Measurements from ENCODE around the gene POTEH. TPM values are rescaled to one million over a fixed set of nuclear protein-coding genes. Genes with fewer than 3 reads are reported as not detected.
"Not testable (repeated sequence)": the region's sequence is repeated elsewhere in the genome, so short reads cannot be mapped to it uniquely, and the experiment has no call there.

POTEH gene
- total RNA-seq, 1 experiment from 2014 or later, result not detected

GRCh38 chr22:15734411-15734810 is 44.6 kb downstream of the POTEH start:
- H2AFZ ChIP-seq (ENCODE audit: low read depth, low read length, poor library complexity, severe bottlenecking); H3K4me2 ChIP-seq (ENCODE audit: low read length); H3K9ac ChIP-seq (ENCODE audit: low read length); H3K36me3 ChIP-seq (ENCODE audit: control insufficient read depth in 1 of 2, insufficient read depth in 2 of 2, low read length in 2 of 2); ATAC-seq; H3K9me3 ChIP-seq (ENCODE audit: control insufficient read depth in 1 of 2, insufficient read depth in 1 of 2, low read depth in 1 of 2, low read length in 2 of 2); H3K4me1 ChIP-seq (ENCODE audit: control insufficient read depth in 1 of 2, insufficient read depth in 2 of 2, low read length in 2 of 2); H3K79me2 ChIP-seq (ENCODE audit: insufficient read depth, low read length); DNase-seq (ENCODE audit: low read depth, low spot score); H3K27me3 ChIP-seq (ENCODE audit: insufficient read depth, low read length); RAD21 ChIA-PET (ENCODE audit: low non-redundant PET in 1 of 2, low total read pairs in 2 of 2, uncharacterized antibody in 2 of 2, unreplicated experiment in 2 of 2); CTCF ChIA-PET; H3K4me3 ChIP-seq (replicated peaks in 1 of 2; ENCODE audit: low read depth in 1 of 2, low read length in 2 of 2); H4K20me1 ChIP-seq (ENCODE audit: insufficient read depth); H3K9me2 ChIP-seq (ENCODE audit: insufficient read depth); intact Hi-C loops (cut with micrococcal nuclease); BruUV-seq (replicated peaks); POLR2A ChIA-PET; H3K27ac ChIP-seq (ENCODE audit: low read depth, low read length): not testable (repeated sequence)

GRCh38 chr22:15738157-15738908 is 48.5 kb downstream of the POTEH start:
- H4K20me1 ChIP-seq (ENCODE audit: insufficient read depth); POLR2A ChIA-PET; CTCF ChIA-PET; intact Hi-C loops (cut with micrococcal nuclease); H3K27me3 ChIP-seq (ENCODE audit: insufficient read depth, low read length); H3K79me2 ChIP-seq (ENCODE audit: insufficient read depth, low read length); H3K9me3 ChIP-seq (ENCODE audit: control insufficient read depth in 1 of 2, insufficient read depth in 1 of 2, low read depth in 1 of 2, low read length in 2 of 2); DNase-seq (ENCODE audit: low read depth, low spot score); H3K36me3 ChIP-seq (ENCODE audit: control insufficient read depth in 1 of 2, insufficient read depth in 2 of 2, low read length in 2 of 2); H3K4me2 ChIP-seq (ENCODE audit: low read length); H3K4me3 ChIP-seq (replicated peaks in 1 of 2; ENCODE audit: low read depth in 1 of 2, low read length in 2 of 2); ATAC-seq; H2AFZ ChIP-seq (ENCODE audit: low read depth, low read length, poor library complexity, severe bottlenecking); H3K9ac ChIP-seq (ENCODE audit: low read length); H3K27ac ChIP-seq (ENCODE audit: low read depth, low read length); H3K4me1 ChIP-seq (ENCODE audit: control insufficient read depth in 1 of 2, insufficient read depth in 2 of 2, low read length in 2 of 2); BruUV-seq (replicated peaks); RAD21 ChIA-PET (ENCODE audit: low non-redundant PET in 1 of 2, low total read pairs in 2 of 2, uncharacterized antibody in 2 of 2, unreplicated experiment in 2 of 2); H3K9me2 ChIP-seq (ENCODE audit: insufficient read depth): not testable (repeated sequence)

- H3K9me2 ChIP-seq (ENCODE audit: insufficient read depth); DNase-seq (ENCODE audit: low read depth, low spot score); H3K4me3 ChIP-seq (replicated peaks in 1 of 2; ENCODE audit: low read depth in 1 of 2, low read length in 2 of 2); H3K4me1 ChIP-seq (ENCODE audit: control insufficient read depth in 1 of 2, insufficient read depth in 2 of 2, low read length in 2 of 2); H3K4me2 ChIP-seq (ENCODE audit: low read length); H2AFZ ChIP-seq (ENCODE audit: low read depth, low read length, poor library complexity, severe bottlenecking); intact Hi-C loops (cut with micrococcal nuclease); RAD21 ChIA-PET (ENCODE audit: low non-redundant PET in 1 of 2, low total read pairs in 2 of 2, uncharacterized antibody in 2 of 2, unreplicated experiment in 2 of 2); CTCF ChIA-PET; H3K9me3 ChIP-seq (ENCODE audit: control insufficient read depth in 1 of 2, insufficient read depth in 1 of 2, low read depth in 1 of 2, low read length in 2 of 2); BruUV-seq (replicated peaks); H4K20me1 ChIP-seq (ENCODE audit: insufficient read depth); ATAC-seq; H3K36me3 ChIP-seq (ENCODE audit: control insufficient read depth in 1 of 2, insufficient read depth in 2 of 2, low read length in 2 of 2); H3K9ac ChIP-seq (ENCODE audit: low read length); H3K27ac ChIP-seq (ENCODE audit: low read depth, low read length); POLR2A ChIA-PET; H3K79me2 ChIP-seq (ENCODE audit: insufficient read depth, low read length); H3K27me3 ChIP-seq (ENCODE audit: insufficient read depth, low read length): not testable (repeated sequence)
These were observed 49.1 kb downstream of the POTEH start for GRCh38 chr22:15738909-15739391.

- H3K9me3 ChIP-seq (ENCODE audit: control insufficient read depth in 1 of 2, insufficient read depth in 1 of 2, low read depth in 1 of 2, low read length in 2 of 2); POLR2A ChIA-PET; H3K4me2 ChIP-seq (ENCODE audit: low read length); RAD21 ChIA-PET (ENCODE audit: low non-redundant PET in 1 of 2, low total read pairs in 2 of 2, uncharacterized antibody in 2 of 2, unreplicated experiment in 2 of 2); H3K9me2 ChIP-seq (ENCODE audit: insufficient read depth); H3K4me1 ChIP-seq (ENCODE audit: control insufficient read depth in 1 of 2, insufficient read depth in 2 of 2, low read length in 2 of 2); H3K79me2 ChIP-seq (ENCODE audit: insufficient read depth, low read length); H4K20me1 ChIP-seq (ENCODE audit: insufficient read depth); H2AFZ ChIP-seq (ENCODE audit: low read depth, low read length, poor library complexity, severe bottlenecking); H3K27ac ChIP-seq (ENCODE audit: low read depth, low read length); CTCF ChIA-PET; intact Hi-C loops (cut with micrococcal nuclease); BruUV-seq (replicated peaks); H3K4me3 ChIP-seq (replicated peaks in 1 of 2; ENCODE audit: low read depth in 1 of 2, low read length in 2 of 2); ATAC-seq; H3K27me3 ChIP-seq (ENCODE audit: insufficient read depth, low read length); H3K9ac ChIP-seq (ENCODE audit: low read length); DNase-seq (ENCODE audit: low read depth, low spot score); H3K36me3 ChIP-seq (ENCODE audit: control insufficient read depth in 1 of 2, insufficient read depth in 2 of 2, low read length in 2 of 2): not testable (repeated sequence)
These were observed 58.0 kb downstream of the POTEH start for GRCh38 chr22:15747636-15748323.

All from HCT116 (cell line).